Kasumi-1 (cell line): ENCODE measurements around the gene TLCD2.
"Not testable (repeated sequence)": the region's sequence is repeated elsewhere in the genome, so short reads cannot be mapped to it uniquely, and the experiment has no call there.

Experiments used
- DNase-seq, 2 experiments: peaks; one replicate each; lab custom pipeline; 2025; lab: John Stamatoyannopoulos, UW

The TLCD2 gene

GRCh38 chr17:1735834-1736347 lies 25.7 kb upstream of the TLCD2 start:
- no peak for DNase-seq

- DNase-seq = no peak
Observed at GRCh38 chr17:1735418-1735817, 25.2 kb upstream of the TLCD2 start.

GRCh38 chr17:1733759-1734158 lies 23.6 kb upstream of the TLCD2 start:
- DNase-seq = no peak

GRCh38 chr17:1732833-1733321 lies 22.7 kb upstream of the TLCD2 start:
- DNase-seq = no peak

GRCh38 chr17:1732241-1732832 lies 22.2 kb upstream of the TLCD2 start:
- DNase-seq = no peak

GRCh38 chr17:1731194-1731506 lies 21.0 kb upstream of the TLCD2 start:
- no peak for DNase-seq

- DNase-seq = no peak
Observed at GRCh38 chr17:1730326-1731193, 20.4 kb upstream of the TLCD2 start.

- no peak for DNase-seq
Observed at GRCh38 chr17:1729966-1730325, 19.8 kb upstream of the TLCD2 start.

GRCh38 chr17:1727876-1728630 lies 17.9 kb upstream of the TLCD2 start:
- no peak for DNase-seq

GRCh38 chr17:1727258-1727789 lies 17.1 kb upstream of the TLCD2 start:
- DNase-seq = no peak

GRCh38 chr17:1726626-1727257 lies 16.6 kb upstream of the TLCD2 start:
- DNase-seq = no peak

GRCh38 chr17:1725642-1726511 lies 15.7 kb upstream of the TLCD2 start:
- no peak for DNase-seq

GRCh38 chr17:1724869-1725641 lies 14.9 kb upstream of the TLCD2 start:
- DNase-seq = no peak

GRCh38 chr17:1724351-1724868 lies 14.2 kb upstream of the TLCD2 start, which contains the start of gene WDR81:
Gene WDR81, plus strand, starts transcription at chr17:1724704. Its CDS starts 256 bp downstream, at chr17:1724960.
- DNase-seq = peak; percentile 31 to 58

- not testable (repeated sequence) for DNase-seq
Observed at GRCh38 chr17:1722022-1722421, 11.8 kb upstream of the TLCD2 start.

GRCh38 chr17:1720856-1721386 lies 10.7 kb upstream of the TLCD2 start:
- DNase-seq = peak in 1 of 2 experiments; percentile 20

GRCh38 chr17:1718362-1719165 lies 8.4 kb upstream of the TLCD2 start:
- no peak for DNase-seq

- DNase-seq = peak; percentile 91 to 93
Observed at GRCh38 chr17:1716912-1717695, 6.9 kb upstream of the TLCD2 start.
